ENCODE results near the gene PPP2R2B. TPM values are rescaled to one million over a fixed set of nuclear protein-coding genes. Genes with fewer than 3 reads are reported as not detected.

The PPP2R2B gene
- total and polyA plus RNA-seq, 4 donors = 2.0 to 27.3 (median 12.0) TPM

GRCh38 chr5:146891511-146891910 is 13.0 kb upstream of the PPP2R2B start:
- no peak for DNase-seq
- Histone ChIP-seq H3K27ac (ENCODE audit: low read depth in 1 of 2, low read length in 2 of 2) (no peak overlapping the region), H3K4me3 (ENCODE audit: low read length in 2 of 2) (no peak overlapping the region), H3K9me3 (ENCODE audit: control insufficient read depth, low read length) (no peaks in the 10 kb centered on the region), H3K4me1 (ENCODE audit: control insufficient read depth in 1 of 2, insufficient read depth in 2 of 2, low read length in 2 of 2) (peaks cover 0 to 3% of the 10 kb centered on the region in 2 donors), H3K27me3 (ENCODE audit: control insufficient read depth in 1 of 2, insufficient read depth in 2 of 2, low read length in 1 of 2) (no peaks in the 10 kb centered on the region), H3K36me3 (ENCODE audit: control insufficient read depth in 1 of 2, insufficient read depth in 2 of 2, low read length in 1 of 2) (no peaks in the 10 kb centered on the region)
- intact Hi-C loops (cut with DNase I) = no loop called here
- WGBS, 2 donors = 91 to 98% methylated on average over 1 of the region's 1 CpG
- ATAC-seq (ENCODE audit: low FRiP score) = no peak

GRCh38 chr5:146890731-146891440 is 12.3 kb upstream of the PPP2R2B start:
- no peak overlapping the region for H3K4me3 ChIP-seq (ENCODE audit: low read length in 2 of 2)
- intact Hi-C loops (cut with DNase I) = no loop called here
- peaks cover 0 to 3% of the 10 kb centered on the region in 2 donors for H3K4me1 ChIP-seq (ENCODE audit: control insufficient read depth in 1 of 2, insufficient read depth in 2 of 2, low read length in 2 of 2)
- no peak overlapping the region for H3K27ac ChIP-seq (ENCODE audit: low read depth in 1 of 2, low read length in 2 of 2)
- DNase-seq = no peak
- no peaks in the 10 kb centered on the region for H3K36me3 ChIP-seq (ENCODE audit: control insufficient read depth in 1 of 2, insufficient read depth in 2 of 2, low read length in 1 of 2)
- no peaks in the 10 kb centered on the region for H3K9me3 ChIP-seq (ENCODE audit: control insufficient read depth, low read length)
- WGBS, 2 donors = 57 to 61% methylated on average over 1 of the region's 1 CpG
- no peak for ATAC-seq (ENCODE audit: low FRiP score)
- H3K27me3 ChIP-seq (ENCODE audit: control insufficient read depth in 1 of 2, insufficient read depth in 2 of 2, low read length in 1 of 2) = no peaks in the 10 kb centered on the region

- intact Hi-C loops (cut with DNase I) = no loop called here
- no peaks in the 10 kb centered on the region for H3K36me3 ChIP-seq (ENCODE audit: control insufficient read depth in 1 of 2, insufficient read depth in 2 of 2, low read length in 1 of 2)
- no peaks in the 10 kb centered on the region for H3K9me3 ChIP-seq (ENCODE audit: control insufficient read depth, low read length)
- DNase-seq = no peak
- 63 to 81% methylated on average over 2 of the region's 2 CpGs for WGBS, 2 donors
- H3K27me3 ChIP-seq (ENCODE audit: control insufficient read depth in 1 of 2, insufficient read depth in 2 of 2, low read length in 1 of 2) = no peaks in the 10 kb centered on the region
- no peak for ATAC-seq (ENCODE audit: low FRiP score)
- no peak overlapping the region for H3K27ac ChIP-seq (ENCODE audit: low read depth in 1 of 2, low read length in 2 of 2)
- peaks cover 0 to 3% of the 10 kb centered on the region in 2 donors for H3K4me1 ChIP-seq (ENCODE audit: control insufficient read depth in 1 of 2, insufficient read depth in 2 of 2, low read length in 2 of 2)
- H3K4me3 ChIP-seq (ENCODE audit: low read length in 2 of 2) = no peak overlapping the region
These were observed 11.5 kb upstream of the PPP2R2B start for GRCh38 chr5:146890066-146890465.

DNA sequence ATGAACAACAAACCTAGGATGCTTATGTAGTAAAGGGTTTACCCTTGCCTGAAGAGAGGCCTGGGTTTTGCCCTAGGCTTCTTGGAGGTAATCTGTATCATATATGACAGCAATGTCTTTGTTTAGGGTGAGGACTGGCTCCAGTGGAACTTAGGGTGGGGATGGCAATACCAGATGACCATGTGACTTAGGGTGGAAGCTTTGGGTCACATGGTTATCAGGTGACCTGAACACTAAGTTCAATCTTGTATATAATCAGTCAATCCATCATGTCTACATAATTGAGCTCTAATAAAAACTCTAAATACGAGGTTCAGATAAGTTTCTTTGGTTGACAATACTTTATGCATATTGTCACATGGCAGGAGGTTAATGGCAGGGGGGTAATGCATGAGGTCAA is 10.6 kb upstream of the PPP2R2B start:
- 46 to 61% methylated on average over 1 of the region's 1 CpG for WGBS, 2 donors
- ATAC-seq (ENCODE audit: low FRiP score) (no peak), DNase-seq (no peak)
- Histone ChIP-seq H3K27me3 (ENCODE audit: control insufficient read depth in 1 of 2, insufficient read depth in 2 of 2, low read length in 1 of 2) (no peaks in the 10 kb centered on the region), H3K9me3 (ENCODE audit: control insufficient read depth, low read length) (no peaks in the 10 kb centered on the region), H3K4me1 (ENCODE audit: control insufficient read depth in 1 of 2, insufficient read depth in 2 of 2, low read length in 2 of 2) (peaks cover 0 to 3% of the 10 kb centered on the region in 2 donors), H3K4me3 (ENCODE audit: low read length in 2 of 2) (no peak overlapping the region), H3K36me3 (ENCODE audit: control insufficient read depth in 1 of 2, insufficient read depth in 2 of 2, low read length in 1 of 2) (no peaks in the 10 kb centered on the region), H3K27ac (ENCODE audit: low read depth in 1 of 2, low read length in 2 of 2) (no peak overlapping the region)
- intact Hi-C loops (cut with DNase I) = loop anchor here in 1 of 2 donors (10.0 kb wide), 1 partner anchor 56 kb away; no protein-coding TSS in a partner anchor

GRCh38 chr5:146888351-146888978 is 9.9 kb upstream of the PPP2R2B start:
- intact Hi-C loops (cut with DNase I) = loop anchor here in 1 of 2 donors (10.0 kb wide), 1 partner anchor 56 kb away; no protein-coding TSS in a partner anchor
- DNase-seq = no peak
- no peak overlapping the region for H3K4me3 ChIP-seq (ENCODE audit: low read length in 2 of 2)
- no peaks in the 10 kb centered on the region for H3K9me3 ChIP-seq (ENCODE audit: control insufficient read depth, low read length)
- peaks cover 0 to 3% of the 10 kb centered on the region in 2 donors for H3K4me1 ChIP-seq (ENCODE audit: control insufficient read depth in 1 of 2, insufficient read depth in 2 of 2, low read length in 2 of 2)
- ATAC-seq (ENCODE audit: low FRiP score) = no peak
- H3K27ac ChIP-seq (ENCODE audit: low read depth in 1 of 2, low read length in 2 of 2) = no peak overlapping the region
- H3K27me3 ChIP-seq (ENCODE audit: control insufficient read depth in 1 of 2, insufficient read depth in 2 of 2, low read length in 1 of 2) = no peaks in the 10 kb centered on the region
- WGBS, 2 donors = 22 to 33% methylated on average over 3 of the region's 3 CpGs
- no peaks in the 10 kb centered on the region for H3K36me3 ChIP-seq (ENCODE audit: control insufficient read depth in 1 of 2, insufficient read depth in 2 of 2, low read length in 1 of 2)

DNA sequence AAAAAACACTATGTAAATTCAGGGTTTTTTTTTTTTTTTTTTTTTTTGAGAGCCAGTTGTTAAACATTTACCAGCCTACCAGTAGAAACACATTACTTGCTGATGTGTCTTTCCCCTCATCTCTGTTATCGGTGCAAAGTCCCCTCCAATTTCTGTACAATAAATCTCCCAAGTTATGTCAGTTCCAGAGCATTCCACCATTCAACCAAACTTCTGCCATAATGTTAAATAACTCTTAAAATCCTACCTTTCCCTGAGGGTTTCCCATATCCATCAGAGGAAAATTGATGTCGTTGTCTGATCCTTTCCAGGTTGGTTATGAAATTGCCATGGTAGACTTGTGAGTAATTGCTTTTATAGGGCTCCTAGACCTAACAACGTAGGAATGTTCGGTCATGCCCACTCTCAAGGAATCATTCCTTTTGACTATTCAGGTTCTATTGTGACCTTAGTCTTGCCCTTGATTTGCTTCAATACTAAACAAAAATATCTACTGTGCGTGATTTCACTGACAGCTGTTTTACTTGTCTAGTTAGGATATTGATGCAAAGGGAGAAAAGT is 5.6 kb upstream of the PPP2R2B start:
- Histone ChIP-seq H3K9me3 (ENCODE audit: control insufficient read depth, low read length) (no peaks in the 10 kb centered on the region), H3K4me3 (ENCODE audit: low read length in 2 of 2) (no peak overlapping the region), H3K27me3 (ENCODE audit: control insufficient read depth in 1 of 2, insufficient read depth in 2 of 2, low read length in 1 of 2) (no peaks in the 10 kb centered on the region), H3K27ac (ENCODE audit: low read depth in 1 of 2, low read length in 2 of 2) (no peak overlapping the region), H3K36me3 (ENCODE audit: control insufficient read depth in 1 of 2, insufficient read depth in 2 of 2, low read length in 1 of 2) (no peaks in the 10 kb centered on the region), H3K4me1 (ENCODE audit: control insufficient read depth in 1 of 2, insufficient read depth in 2 of 2, low read length in 2 of 2) (no peaks in the 10 kb centered on the region)
- WGBS, 2 donors = 71 to 73% methylated on average over 5 of the region's 5 CpGs
- intact Hi-C loops (cut with DNase I) = loop anchor here in 1 of 2 donors (10.0 kb wide), 1 partner anchor 61 kb away; no protein-coding TSS in a partner anchor
- DNase-seq = no peak
- ATAC-seq (ENCODE audit: low FRiP score) = no peak

DNA sequence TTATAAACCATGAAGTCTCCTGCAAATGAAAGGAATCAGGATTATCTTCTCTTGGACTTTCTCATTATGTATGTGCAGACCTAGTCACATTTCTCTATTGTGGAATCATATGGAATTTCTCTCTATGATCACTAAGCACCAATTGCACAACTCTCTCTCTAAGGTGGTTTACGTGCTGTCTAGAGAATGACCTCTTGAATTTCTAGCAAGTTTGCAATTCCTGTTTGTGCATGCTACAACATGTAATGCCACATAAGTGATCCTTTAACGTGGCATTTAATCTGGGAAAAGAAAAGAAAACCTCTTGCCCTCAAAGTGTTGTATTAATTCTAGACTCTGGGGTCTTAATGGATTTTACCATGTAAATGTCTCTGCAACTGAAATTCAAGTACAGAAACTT is 5.0 kb upstream of the PPP2R2B start:
- Histone ChIP-seq H3K27ac (ENCODE audit: low read depth in 1 of 2, low read length in 2 of 2) (no peak overlapping the region), H3K4me1 (ENCODE audit: control insufficient read depth in 1 of 2, insufficient read depth in 2 of 2, low read length in 2 of 2) (no peaks in the 10 kb centered on the region), H3K36me3 (ENCODE audit: control insufficient read depth in 1 of 2, insufficient read depth in 2 of 2, low read length in 1 of 2) (no peaks in the 10 kb centered on the region), H3K4me3 (ENCODE audit: low read length in 2 of 2) (no peak overlapping the region), H3K27me3 (ENCODE audit: control insufficient read depth in 1 of 2, insufficient read depth in 2 of 2, low read length in 1 of 2) (no peaks in the 10 kb centered on the region), H3K9me3 (ENCODE audit: control insufficient read depth, low read length) (no peaks in the 10 kb centered on the region)
- no peak for DNase-seq
- 69 to 76% methylated on average over 2 of the region's 2 CpGs for WGBS, 2 donors
- ATAC-seq (ENCODE audit: low FRiP score) = no peak
- intact Hi-C loops (cut with DNase I) = loop anchor here in 1 of 2 donors (10.0 kb wide), 1 partner anchor 61 kb away; no protein-coding TSS in a partner anchor

GRCh38 chr5:146880966-146881365 is 2.4 kb upstream of the PPP2R2B start:
- WGBS, 2 donors = 74 to 75% methylated on average over 7 of the region's 7 CpGs
- intact Hi-C loops (cut with DNase I) = loop anchor here in 1 of 2 donors (10.0 kb wide), 1 partner anchor 64 kb away; no protein-coding TSS in a partner anchor
- no peak overlapping the region for H3K4me3 ChIP-seq (ENCODE audit: low read length in 2 of 2)
- no peaks in the 10 kb centered on the region for H3K36me3 ChIP-seq (ENCODE audit: control insufficient read depth in 1 of 2, insufficient read depth in 2 of 2, low read length in 1 of 2)
- H3K27ac ChIP-seq (ENCODE audit: low read depth in 1 of 2, low read length in 2 of 2) = no peak overlapping the region
- peaks cover 0 to 6% of the 10 kb centered on the region in 2 donors for H3K4me1 ChIP-seq (ENCODE audit: control insufficient read depth in 1 of 2, insufficient read depth in 2 of 2, low read length in 2 of 2)
- ATAC-seq (ENCODE audit: low FRiP score) (no peak), DNase-seq (no peak)
- H3K9me3 ChIP-seq (ENCODE audit: control insufficient read depth, low read length) = no peaks in the 10 kb centered on the region
- no peaks in the 10 kb centered on the region for H3K27me3 ChIP-seq (ENCODE audit: control insufficient read depth in 1 of 2, insufficient read depth in 2 of 2, low read length in 1 of 2)

All from aorta (tissue), 5 donors.